DMS153 treated with DMSO at 0.1 percent for 48 hours (cell line): ENCODE measurements around the gene EPSTI1.
A peak's percentile ranks its signal among the peaks of the same experiment; 100 is the strongest.

ENCODE experiments used
- DNase-seq: peaks from one replicate; lab custom pipeline; 2025; ENCODE audit not compliant: unreplicated experiment; lab: John Stamatoyannopoulos, UW

The EPSTI1 gene

GRCh38 chr13:42971691-42972347 lies 20.2 kb downstream of the EPSTI1 start:
- no peak for DNase-seq

- peak; percentile 13 for DNase-seq
These were observed 21.0 kb downstream of the EPSTI1 start for GRCh38 chr13:42970824-42971690.

GRCh38 chr13:42969565-42970172 lies 22.4 kb downstream of the EPSTI1 start:
- peak; percentile 17 for DNase-seq

- DNase-seq: peak; percentile 74
These were observed 23.1 kb downstream of the EPSTI1 start for GRCh38 chr13:42968906-42969305.

GRCh38 chr13:42967660-42968059 lies 24.4 kb downstream of the EPSTI1 start:
- peak; percentile 30 for DNase-seq

- no peak for DNase-seq
These were observed 26.8 kb downstream of the EPSTI1 start for GRCh38 chr13:42965281-42965680.

GRCh38 chr13:42964761-42965161 lies 27.3 kb downstream of the EPSTI1 start:
- DNase-seq: no peak

- no peak for DNase-seq
These were observed 32.4 kb downstream of the EPSTI1 start for GRCh38 chr13:42959615-42960014.

GRCh38 chr13:42957881-42958280 lies 34.2 kb downstream of the EPSTI1 start:
- no peak for DNase-seq

GRCh38 chr13:42950181-42950580 lies 41.9 kb downstream of the EPSTI1 start:
- no peak for DNase-seq

- no peak for DNase-seq
These were observed 44.1 kb downstream of the EPSTI1 start for GRCh38 chr13:42947925-42948324.

GRCh38 chr13:42946927-42947326 lies 45.1 kb downstream of the EPSTI1 start:
- no peak for DNase-seq

- no peak for DNase-seq
These were observed 62.0 kb downstream of the EPSTI1 start for GRCh38 chr13:42929886-42930535.

GRCh38 chr13:42926555-42926954 lies 65.5 kb downstream of the EPSTI1 start:
- no peak for DNase-seq

GRCh38 chr13:42926043-42926442 lies 66.0 kb downstream of the EPSTI1 start:
- DNase-seq: no peak

- no peak for DNase-seq
These were observed 66.4 kb downstream of the EPSTI1 start for GRCh38 chr13:42925626-42926025.

- DNase-seq: no peak
These were observed 67.7 kb downstream of the EPSTI1 start for GRCh38 chr13:42924344-42924743.

GRCh38 chr13:42907745-42908144 lies 84.3 kb downstream of the EPSTI1 start:
- no peak for DNase-seq

GRCh38 chr13:42906257-42906656 lies 85.8 kb downstream of the EPSTI1 start:
- DNase-seq: no peak

- DNase-seq: no peak
These were observed 86.5 kb downstream of the EPSTI1 start for GRCh38 chr13:42905579-42905978.

GRCh38 chr13:42899266-42899665 lies 92.8 kb downstream of the EPSTI1 start:
- no peak for DNase-seq
